ENCODE results near the gene PGM5. TPM values are rescaled to one million over a fixed set of nuclear protein-coding genes. Genes with fewer than 3 reads are reported as not detected.
A peak's percentile ranks its signal among the peaks of the same experiment; 100 is the strongest.

The PGM5 gene
- total RNA-seq, 1 experiment from 2014 or later = 0.50 TPM

GRCh38 chr9:68433531-68434110 is 77.2 kb downstream of the PGM5 start:
- DNase-seq (ENCODE audit: low spot score) = no peak

GRCh38 chr9:68437785-68438184 is 81.4 kb downstream of the PGM5 start:
- DNase-seq (ENCODE audit: low spot score) = no peak

GRCh38 chr9:68443624-68444023 is 87.2 kb downstream of the PGM5 start:
- DNase-seq (ENCODE audit: low spot score) = no peak

GRCh38 chr9:68446836-68447235 is 90.4 kb downstream of the PGM5 start:
- no peak for DNase-seq (ENCODE audit: low spot score)

- no peak for DNase-seq (ENCODE audit: low spot score)
Observed at GRCh38 chr9:68447611-68448010, 91.2 kb downstream of the PGM5 start.

- no peak for DNase-seq (ENCODE audit: low spot score)
Observed at GRCh38 chr9:68454579-68455334, 98.3 kb downstream of the PGM5 start.

- DNase-seq (ENCODE audit: low spot score) = no peak
Observed at GRCh38 chr9:68455451-68455850, 99.0 kb downstream of the PGM5 start.

- DNase-seq (ENCODE audit: low spot score) = no peak
Observed at GRCh38 chr9:68457803-68458202, 101.4 kb downstream of the PGM5 start.

- DNase-seq (ENCODE audit: low spot score) = no peak
Observed at GRCh38 chr9:68458918-68459317, 102.5 kb downstream of the PGM5 start.

GRCh38 chr9:68462105-68462775 is 105.8 kb downstream of the PGM5 start:
- DNase-seq (ENCODE audit: low spot score) = no peak

GRCh38 chr9:68470067-68470466 is 113.7 kb downstream of the PGM5 start:
- no peak for DNase-seq (ENCODE audit: low spot score)

- DNase-seq (ENCODE audit: low spot score) = no peak
Observed at GRCh38 chr9:68470634-68471033, 114.2 kb downstream of the PGM5 start.

- DNase-seq (ENCODE audit: low spot score) = peak; percentile 11
Observed at GRCh38 chr9:68472119-68472518, 115.7 kb downstream of the PGM5 start.

GRCh38 chr9:68473790-68474189 is 117.4 kb downstream of the PGM5 start:
- no peak for DNase-seq (ENCODE audit: low spot score)

- no peak for DNase-seq (ENCODE audit: low spot score)
Observed at GRCh38 chr9:68476422-68476821, 120.0 kb downstream of the PGM5 start.

GRCh38 chr9:68476847-68477246 is 120.4 kb downstream of the PGM5 start:
- DNase-seq (ENCODE audit: low spot score) = no peak

GRCh38 chr9:68480807-68481206 is 124.4 kb downstream of the PGM5 start:
- DNase-seq (ENCODE audit: low spot score) = peak; percentile 44

- no peak for DNase-seq (ENCODE audit: low spot score)
Observed at GRCh38 chr9:68482548-68482947, 126.1 kb downstream of the PGM5 start.

GRCh38 chr9:68488126-68488525 is 131.7 kb downstream of the PGM5 start:
- no peak for DNase-seq (ENCODE audit: low spot score)

GRCh38 chr9:68489646-68490045 is 133.2 kb downstream of the PGM5 start:
- peak; percentile 54 for DNase-seq (ENCODE audit: low spot score)

- DNase-seq (ENCODE audit: low spot score) = no peak
Observed at GRCh38 chr9:68492806-68493205, 136.4 kb downstream of the PGM5 start.

- DNase-seq (ENCODE audit: low spot score) = no peak
Observed at GRCh38 chr9:68493541-68493940, 137.1 kb downstream of the PGM5 start.

GRCh38 chr9:68493958-68494577 is 137.7 kb downstream of the PGM5 start:
- no peak for DNase-seq (ENCODE audit: low spot score)
